Parathyroid adenoma (tissue), 2 donors: ENCODE results near the gene MGA.

Source experiments
- H2AFZ ChIP-seq: fragments of 300-600 bp; sonication (generic); one replicate; pipeline ENCODE4 v1.7.0; 2017; ENCODE audit warnings: antibody characterized with exemption, mild to moderate bottlenecking
- H3K27ac ChIP-seq: fragments of 300-600 bp; sonication (generic); one replicate; pipeline ENCODE4 v1.7.0; 2017
- H3K27me3 ChIP-seq: fragments of 300-600 bp; sonication (generic); one replicate; pipeline ENCODE4 v1.7.0; 2017; ENCODE audit warnings: low read length; ENCODE audit not compliant: control insufficient read depth, insufficient read depth
- H3K36me3 ChIP-seq: fragments of 300-600 bp; sonication (generic); one replicate; pipeline ENCODE4 v1.7.0; 2017; ENCODE audit warnings: low read length; ENCODE audit not compliant: control insufficient read depth, insufficient read depth
- H3K4me1 ChIP-seq: fragments of 300-600 bp; sonication (generic); one replicate; pipeline ENCODE4 v1.7.0; 2017; ENCODE audit warnings: control low read depth
- H3K4me2 ChIP-seq: fragments of 300-600 bp; sonication (generic); one replicate; pipeline ENCODE4 v1.7.0; 2017; ENCODE audit warnings: low read length
- H3K4me3 ChIP-seq: fragments of 300-600 bp; sonication (generic); one replicate; pipeline ENCODE4 v1.7.0; 2017; ENCODE audit warnings: low read depth, low read length
- H3K79me2 ChIP-seq: fragments of 300-600 bp; sonication (generic); one replicate; pipeline ENCODE4 v1.7.0; 2017; ENCODE audit warnings: control low read depth
- H3K9ac ChIP-seq: fragments of 300-600 bp; sonication (generic); one replicate; pipeline ENCODE4 v1.7.0; 2017; ENCODE audit warnings: mild to moderate bottlenecking
- H3K9me3 ChIP-seq: fragments of 300-600 bp; sonication (generic); one replicate; pipeline ENCODE4 v1.7.0; 2017; ENCODE audit warnings: low read length; ENCODE audit not compliant: control insufficient read depth
- CTCF ChIP-seq: fragments of 300-600 bp; sonication (generic); IDR thresholded peaks from one replicate; pipeline ENCODE4 v1.7.0; 2017; ENCODE audit warnings: antibody characterized with exemption, mild to moderate bottlenecking
- donor health status: primary hyperparathyroidism.

The MGA gene

GRCh38 chr15:41655716-41656115 is 4.5 kb upstream of the MGA start:
- no peak for TF ChIP-seq CTCF
- no peak overlapping the region for H3K4me3 ChIP-seq
- no peak overlapping the region for H3K9ac ChIP-seq
- peaks cover 2% of the 10 kb centered on the region for H3K79me2 ChIP-seq
- H2AFZ ChIP-seq = no peak overlapping the region
- no peaks in the 10 kb centered on the region for H3K4me1 ChIP-seq
- H3K36me3 ChIP-seq = no peaks in the 10 kb centered on the region
- no peak overlapping the region for H3K4me2 ChIP-seq
- H3K27me3 ChIP-seq = no peaks in the 10 kb centered on the region
- no peak overlapping the region for H3K27ac ChIP-seq
- H3K9me3 ChIP-seq = no peaks in the 10 kb centered on the region

- no peaks in the 10 kb centered on the region for H3K27me3 ChIP-seq
- H3K9me3 ChIP-seq = no peaks in the 10 kb centered on the region
- H3K4me2 ChIP-seq = no peak overlapping the region
- no peak for TF ChIP-seq CTCF
- peaks cover 3% of the 10 kb centered on the region for H3K79me2 ChIP-seq
- H3K9ac ChIP-seq = no peak overlapping the region
- H3K36me3 ChIP-seq = no peaks in the 10 kb centered on the region
- no peaks in the 10 kb centered on the region for H3K4me1 ChIP-seq
- H3K4me3 ChIP-seq = no peak overlapping the region
- no peak overlapping the region for H3K27ac ChIP-seq
- no peak overlapping the region for H2AFZ ChIP-seq
Observed at GRCh38 chr15:41656188-41656587, 4.0 kb upstream of the MGA start.

- H3K79me2 ChIP-seq = peaks cover 3% of the 10 kb centered on the region
- H3K9me3 ChIP-seq = no peaks in the 10 kb centered on the region
- H3K4me2 ChIP-seq = no peak overlapping the region
- no peak overlapping the region for H3K27ac ChIP-seq
- H3K36me3 ChIP-seq = no peaks in the 10 kb centered on the region
- no peak overlapping the region for H2AFZ ChIP-seq
- no peaks in the 10 kb centered on the region for H3K27me3 ChIP-seq
- TF ChIP-seq CTCF = no peak
- H3K9ac ChIP-seq = no peak overlapping the region
- H3K4me1 ChIP-seq = no peaks in the 10 kb centered on the region
- H3K4me3 ChIP-seq = no peak overlapping the region
Observed at GRCh38 chr15:41658689-41659088, 1.5 kb upstream of the MGA start.

GRCh38 chr15:41659190-41659589 is 1.0 kb upstream of the MGA start:
- no peaks in the 10 kb centered on the region for H3K4me1 ChIP-seq
- H3K79me2 ChIP-seq = peaks cover 3% of the 10 kb centered on the region
- no peaks in the 10 kb centered on the region for H3K9me3 ChIP-seq
- no peak for TF ChIP-seq CTCF
- no peak overlapping the region for H3K4me2 ChIP-seq
- no peak overlapping the region for H3K27ac ChIP-seq
- no peaks in the 10 kb centered on the region for H3K36me3 ChIP-seq
- no peaks in the 10 kb centered on the region for H3K27me3 ChIP-seq
- H3K9ac ChIP-seq = no peak overlapping the region
- H3K4me3 ChIP-seq = no peak overlapping the region
- peak overlapping the region; percentile 96 for H2AFZ ChIP-seq

DNA sequence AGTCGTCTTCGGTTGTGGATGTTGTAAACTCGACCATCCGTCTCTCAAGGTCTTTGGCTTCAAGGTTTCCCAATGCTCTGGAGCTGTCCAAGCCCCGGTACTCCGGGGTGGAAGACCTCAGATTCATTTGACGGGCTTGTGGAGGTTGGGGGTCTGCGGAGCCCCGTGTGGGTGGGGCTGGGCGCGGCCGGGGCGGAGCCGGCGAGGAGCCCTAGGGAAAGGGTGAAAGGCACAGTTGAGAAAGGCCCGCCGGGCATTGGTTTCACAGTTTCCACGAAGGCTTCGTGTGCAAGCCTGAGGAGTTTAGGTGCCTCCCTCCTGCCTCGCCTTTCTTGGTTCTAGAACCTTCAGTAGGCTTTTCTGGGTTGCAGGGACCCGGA is 360 bp upstream of the MGA start:
- Histone ChIP-seq H3K9ac (no peak overlapping the region), H3K9me3 (no peaks in the 10 kb centered on the region), H3K27ac (peak overlapping the region; percentile 72), H3K27me3 (no peaks in the 10 kb centered on the region), H3K79me2 (peaks cover 3% of the 10 kb centered on the region), H3K4me2 (peak overlapping the region; percentile 98), H2AFZ (peak overlapping the region; percentile 96), H3K36me3 (no peaks in the 10 kb centered on the region), H3K4me3 (peak overlapping the region; percentile 69), H3K4me1 (no peaks in the 10 kb centered on the region)
- TF ChIP-seq CTCF = no peak
